Measurements from ENCODE around the gene BACH2.
A peak's percentile ranks its signal among the peaks of the same experiment; 100 is the strongest.
"Not testable (repeated sequence)": the region's sequence is repeated elsewhere in the genome, so short reads cannot be mapped to it uniquely, and the experiment has no call there.

The BACH2 gene

GRCh38 chr6:90296341-90297114, at the start of gene BACH2:
Gene BACH2 (minus strand): TSS chr6:90296843. CDS start chr6:90008844, 287,999 bp downstream.
- Mint-ChIP-seq H3K36me3 (ENCODE audit: low read depth) (peaks cover 34% of the 10 kb centered on the region), H3K9me3 (no peaks in the 10 kb centered on the region), H3K27ac (peak within 1 kb of the TSS; percentile 96), H3K27me3 (peaks cover 5% of the 10 kb centered on the region), H3K4me3 (peak within 1 kb of the TSS; percentile 90), H3K4me1 (ENCODE audit: low read depth) (peaks cover 63% of the 10 kb centered on the region)

GRCh38 chr6:90343576-90343975, 46.9 kb upstream of the BACH2 start:
- Mint-ChIP-seq H3K36me3 (ENCODE audit: low read depth) (no peaks in the 10 kb centered on the region), H3K4me3 (no peak overlapping the region), H3K4me1 (ENCODE audit: low read depth) (peaks cover 26% of the 10 kb centered on the region), H3K27me3 (peaks cover 6% of the 10 kb centered on the region), H3K9me3 (peaks cover 9% of the 10 kb centered on the region), H3K27ac (no peak overlapping the region)

- peaks cover 15% of the 10 kb centered on the region for H3K9me3 Mint-ChIP-seq
- peaks cover 4% of the 10 kb centered on the region for H3K4me1 Mint-ChIP-seq (ENCODE audit: low read depth)
- H3K36me3 Mint-ChIP-seq (ENCODE audit: low read depth), result peaks cover 7% of the 10 kb centered on the region
- H3K27me3 Mint-ChIP-seq, result no peaks in the 10 kb centered on the region
- no peak overlapping the region for H3K4me3 Mint-ChIP-seq
- H3K27ac Mint-ChIP-seq, result no peak overlapping the region
Observed at GRCh38 chr6:90338409-90338808, 41.8 kb upstream of the BACH2 start.

- no peak overlapping the region for H3K4me3 Mint-ChIP-seq
- peaks cover 20% of the 10 kb centered on the region for H3K9me3 Mint-ChIP-seq
- H3K27me3 Mint-ChIP-seq, result no peaks in the 10 kb centered on the region
- H3K27ac Mint-ChIP-seq, result no peak overlapping the region
- peaks cover 4% of the 10 kb centered on the region for H3K4me1 Mint-ChIP-seq (ENCODE audit: low read depth)
- H3K36me3 Mint-ChIP-seq (ENCODE audit: low read depth), result peaks cover 7% of the 10 kb centered on the region
Observed at GRCh38 chr6:90336388-90336947, 39.8 kb upstream of the BACH2 start.

- Mint-ChIP-seq H3K9me3 (peaks cover 11% of the 10 kb centered on the region), H3K4me1 (ENCODE audit: low read depth) (peaks cover 10% of the 10 kb centered on the region), H3K27ac (no peak overlapping the region), H3K27me3 (no peaks in the 10 kb centered on the region), H3K4me3 (no peak overlapping the region), H3K36me3 (ENCODE audit: low read depth) (peaks cover 7% of the 10 kb centered on the region)
Observed at GRCh38 chr6:90333928-90334327, 37.3 kb upstream of the BACH2 start.

GRCh38 chr6:90332978-90333543, 36.4 kb upstream of the BACH2 start:
- Mint-ChIP-seq H3K9me3 (peaks cover 11% of the 10 kb centered on the region), H3K4me1 (ENCODE audit: low read depth) (peaks cover 11% of the 10 kb centered on the region)
- not testable (repeated sequence) for H3K4me3 Mint-ChIP-seq; H3K36me3 Mint-ChIP-seq (ENCODE audit: low read depth); H3K27ac Mint-ChIP-seq; H3K27me3 Mint-ChIP-seq

- no peak overlapping the region for H3K4me3 Mint-ChIP-seq
- peak overlapping the region; percentile 23 for H3K27ac Mint-ChIP-seq
- H3K27me3 Mint-ChIP-seq, result no peaks in the 10 kb centered on the region
Observed at GRCh38 chr6:90329386-90330077, 32.9 kb upstream of the BACH2 start.

GRCh38 chr6:90328004-90328403, 31.4 kb upstream of the BACH2 start:
- Mint-ChIP-seq H3K27ac (no peak overlapping the region), H3K27me3 (no peaks in the 10 kb centered on the region), H3K36me3 (ENCODE audit: low read depth) (peaks cover 4% of the 10 kb centered on the region), H3K4me3 (no peak overlapping the region), H3K9me3 (peaks cover 4% of the 10 kb centered on the region), H3K4me1 (ENCODE audit: low read depth) (peaks cover 48% of the 10 kb centered on the region)

More at GRCh38 chr6:90329386-90330077, 32.9 kb upstream of the BACH2 start:
- Mint-ChIP-seq H3K9me3 (peaks cover 8% of the 10 kb centered on the region), H3K36me3 (ENCODE audit: low read depth) (peaks cover 8% of the 10 kb centered on the region), H3K4me1 (ENCODE audit: low read depth) (peaks cover 42% of the 10 kb centered on the region)

- Mint-ChIP-seq H3K36me3 (ENCODE audit: low read depth) (peaks cover 4% of the 10 kb centered on the region), H3K27ac (peak overlapping the region; percentile 67), H3K4me1 (ENCODE audit: low read depth) (peaks cover 60% of the 10 kb centered on the region), H3K4me3 (no peak overlapping the region), H3K9me3 (no peaks in the 10 kb centered on the region), H3K27me3 (no peaks in the 10 kb centered on the region)
Observed at GRCh38 chr6:90326404-90327057, 29.9 kb upstream of the BACH2 start.

GRCh38 chr6:90323706-90324105, 27.1 kb upstream of the BACH2 start:
- Mint-ChIP-seq H3K27me3 (no peaks in the 10 kb centered on the region), H3K4me3 (no peak overlapping the region), H3K27ac (no peak overlapping the region), H3K36me3 (ENCODE audit: low read depth) (peaks cover 4% of the 10 kb centered on the region), H3K9me3 (no peaks in the 10 kb centered on the region), H3K4me1 (ENCODE audit: low read depth) (peaks cover 83% of the 10 kb centered on the region)

- Mint-ChIP-seq H3K4me3 (no peak overlapping the region), H3K4me1 (ENCODE audit: low read depth) (peaks cover 83% of the 10 kb centered on the region), H3K27ac (no peak overlapping the region), H3K27me3 (no peaks in the 10 kb centered on the region), H3K36me3 (ENCODE audit: low read depth) (peaks cover 4% of the 10 kb centered on the region), H3K9me3 (no peaks in the 10 kb centered on the region)
Observed at GRCh38 chr6:90322976-90323474, 26.4 kb upstream of the BACH2 start.

- Mint-ChIP-seq H3K9me3 (no peaks in the 10 kb centered on the region), H3K36me3 (ENCODE audit: low read depth) (peaks cover 4% of the 10 kb centered on the region), H3K4me1 (ENCODE audit: low read depth) (peaks cover 69% of the 10 kb centered on the region), H3K27me3 (no peaks in the 10 kb centered on the region), H3K4me3 (peak overlapping the region; percentile 27), H3K27ac (peak overlapping the region; percentile 93)
Observed at GRCh38 chr6:90319979-90320685, 23.5 kb upstream of the BACH2 start.

GRCh38 chr6:90319044-90319443, 22.4 kb upstream of the BACH2 start:
- peak overlapping the region; percentile 93 for H3K27ac Mint-ChIP-seq
- H3K9me3 Mint-ChIP-seq, result no peaks in the 10 kb centered on the region
- no peaks in the 10 kb centered on the region for H3K27me3 Mint-ChIP-seq
- H3K4me3 Mint-ChIP-seq, result peak overlapping the region; percentile 9
- peaks cover 63% of the 10 kb centered on the region for H3K4me1 Mint-ChIP-seq (ENCODE audit: low read depth)
- no peaks in the 10 kb centered on the region for H3K36me3 Mint-ChIP-seq (ENCODE audit: low read depth)

- H3K27ac Mint-ChIP-seq, result no peak overlapping the region
- H3K36me3 Mint-ChIP-seq (ENCODE audit: low read depth), result no peaks in the 10 kb centered on the region
- no peaks in the 10 kb centered on the region for H3K27me3 Mint-ChIP-seq
- H3K4me3 Mint-ChIP-seq, result no peak overlapping the region
- peaks cover 43% of the 10 kb centered on the region for H3K4me1 Mint-ChIP-seq (ENCODE audit: low read depth)
- no peaks in the 10 kb centered on the region for H3K9me3 Mint-ChIP-seq
Observed at GRCh38 chr6:90315986-90316385, 19.3 kb upstream of the BACH2 start.
